Keratinocyte (primary cell): ENCODE measurements around the gene HOXC6. TPM values are rescaled to one million over a fixed set of nuclear protein-coding genes. Genes with fewer than 3 reads are reported as not detected.
A peak's percentile ranks its signal among the peaks of the same experiment; 100 is the strongest.

Experiments
- DNase-seq: peaks from one replicate; pipeline ENCODE4 v3.0.0-alpha.2; 2011; ENCODE audit warnings: low read depth, missing footprints, low spot score
- FAIRE-seq: peaks from 2 replicates; lab custom pipeline; 2011; peaks lifted over from hg19 to GRCh38; lab: Jason Lieb, UNC
- H2AFZ ChIP-seq: 2 replicates; pipeline ENCODE4 v1.6.0; 2012; ENCODE audit warnings: low read length, control low read depth, inconsistent platforms; ENCODE audit not compliant: control insufficient read depth
- H3K27ac ChIP-seq: 2 replicates; pipeline ENCODE4 v1.5.1; 2011; ENCODE audit warnings: low read length; ENCODE audit not compliant: control insufficient read depth, insufficient read depth
- H3K27me3 ChIP-seq: 3 replicates; pipeline ENCODE4 v1.6.0; 2011; ENCODE audit warnings: low read length; ENCODE audit not compliant: control insufficient read depth, insufficient read depth; ENCODE audit errors: extremely low read depth
- H3K36me3 ChIP-seq, 2 experiments: 2 replicates in 1 of 2; 3 replicates in 1 of 2; pipeline ENCODE4 v1.5.1; 2011; ENCODE audit warnings: low read length in 2 of 2, mild to moderate bottlenecking in 1 of 2; ENCODE audit not compliant: control insufficient read depth in 2 of 2, insufficient read depth in 2 of 2; ENCODE audit errors: extremely low read depth in 1 of 2
- H3K4me1 ChIP-seq: 3 replicates; pipeline ENCODE4 v1.5.1; 2011; ENCODE audit warnings: low read length; ENCODE audit not compliant: control insufficient read depth, insufficient read depth; ENCODE audit errors: extremely low read depth
- H3K4me2 ChIP-seq: 3 replicates; pipeline ENCODE4 v1.6.0; 2011; ENCODE audit warnings: low read depth, low read length; ENCODE audit not compliant: control insufficient read depth, insufficient read depth; ENCODE audit errors: extremely low read depth
- H3K4me3 ChIP-seq, 3 experiments: fragments of 200-600 bp in 1 of 3; sonication (generic) in 1 of 3; 2 replicates in 2 of 3; 3 replicates in 1 of 3; pipeline ENCODE4 v1.5.1; 2011 to 2016; ENCODE audit warnings: low read length in 3 of 3, mild to moderate bottlenecking in 3 of 3, control low read depth in 2 of 3, inconsistent platforms in 1 of 3, low read depth in 1 of 3, mixed read lengths in 1 of 3, mixed run types in 1 of 3, moderate library complexity in 1 of 3; ENCODE audit not compliant: control insufficient read depth in 2 of 3, insufficient read depth in 2 of 3; ENCODE audit errors: extremely low read depth in 1 of 3
- H3K79me2 ChIP-seq: 2 replicates; pipeline ENCODE4 v1.6.0; 2012; ENCODE audit warnings: low read length; ENCODE audit not compliant: control insufficient read depth, insufficient read depth
- H3K9ac ChIP-seq: 3 replicates; pipeline ENCODE4 v1.6.0; 2011; ENCODE audit warnings: low read length; ENCODE audit not compliant: control insufficient read depth, insufficient read depth; ENCODE audit errors: extremely low read depth
- H3K9me1 ChIP-seq: 3 replicates; pipeline ENCODE4 v1.6.0; 2011; ENCODE audit warnings: low read length; ENCODE audit not compliant: control insufficient read depth, insufficient read depth; ENCODE audit errors: extremely low read depth
- H3K9me3 ChIP-seq: 2 replicates; pipeline ENCODE4 v1.5.1; 2012; ENCODE audit warnings: low read depth, low read length; ENCODE audit not compliant: control insufficient read depth
- H4K20me1 ChIP-seq: 3 replicates; pipeline ENCODE4 v1.6.0; 2011; ENCODE audit warnings: low read length; ENCODE audit not compliant: control insufficient read depth, insufficient read depth; ENCODE audit errors: extremely low read depth
- CTCF ChIP-seq, 3 experiments: IDR thresholded peaks in 1 of 3; conservative IDR thresholded peaks in 1 of 3; optimal IDR thresholded peaks in 1 of 3; 2 replicates in 2 of 3; 3 replicates in 1 of 3; pipeline versions ENCODE3 to v1.5.1; 2011; ENCODE audit warnings: low read length in 3 of 3, mild to moderate bottlenecking in 3 of 3, moderate library complexity in 2 of 3, control low read depth in 1 of 3, inconsistent platforms in 1 of 3; ENCODE audit not compliant: insufficient read depth in 2 of 3; ENCODE audit errors: extremely low read depth in 1 of 3
- EZH2 ChIP-seq: IDR thresholded peaks from one replicate; pipeline ENCODE4 v1.6.1; 2012; ENCODE audit warnings: inconsistent platforms, mild to moderate bottlenecking, low read length, moderate library complexity
- dilution Hi-C: fragments of 300-500 bp; cut with MboI; formaldehyde crosslinking; loops from one replicate; pipeline ENCODE4 v1.7.0; 2020; ENCODE audit warnings: low sequenced_read_pairs; ENCODE audit not compliant: extremely low pct_ligation_motif_present
- polyA plus RNA-seq, 5 experiments: library from polyadenylated mRNA; depleted of rRNA in 3 of 5; stranded (reverse) in 3 of 5; stranded (forward) in 1 of 5; unstranded in 1 of 5; fragments of >200 nt; gene quantifications; 1 replicate in 1 of 5; 2 replicates in 3 of 5; 3 replicates in 1 of 5; pipeline versions ENCODE4 v1.2.1 to v1.2.3, GENCODE V29; 2011 to 2012; ENCODE audit warnings: missing spikeins in 2 of 5, low read depth in 1 of 5, low replicate concordance in 1 of 5

The HOXC6 gene
- polyA plus RNA-seq, 1 donor (not counting 4 experiments of a cell fraction or from before 2014, with no cell fraction given) = 4.7 TPM

- no peaks in the 10 kb centered on the region for H3K79me2 ChIP-seq
- no peaks in the 10 kb centered on the region for H3K9me3 ChIP-seq
- H3K27me3 ChIP-seq = peaks cover 3% of the 10 kb centered on the region
- peaks cover 35% of the 10 kb centered on the region for H3K4me1 ChIP-seq
- no peaks in the 10 kb centered on the region for H4K20me1 ChIP-seq
- no peak for DNase-seq
- no peaks in the 10 kb centered on the region for H3K36me3 ChIP-seq
- dilution Hi-C loops = no loop called here
- H2AFZ ChIP-seq = no peak overlapping the region
- no peaks in the 10 kb centered on the region for H3K9me1 ChIP-seq
- no peak overlapping the region for H3K4me2 ChIP-seq
- no peak overlapping the region for H3K9ac ChIP-seq
- no peak overlapping the region for H3K27ac ChIP-seq
- no peak for FAIRE-seq
- no peak overlapping the region for H3K4me3 ChIP-seq
- TF ChIP-seq CTCF (optimal IDR thresholded peaks at IDR 0.05 in 1 of 3, IDR thresholded peaks at IDR 0.05 in 1 of 3, conservative IDR thresholded peaks at IDR 0.05 in 1 of 3; ENCODE audit: extremely low read depth in 1 of 3, insufficient read depth in 2 of 3, low read length in 3 of 3) (no peak), EZH2 (no peak)
Measured at GRCh38 chr12:54038284-54038870, 10.1 kb downstream of the HOXC6 start.

GRCh38 chr12:54038871-54039414 is 10.7 kb downstream of the HOXC6 start:
- Histone ChIP-seq H3K4me2 (no peak overlapping the region), H3K36me3 (no peaks in the 10 kb centered on the region), H3K9ac (no peak overlapping the region), H2AFZ (no peak overlapping the region), H3K27ac (no peak overlapping the region), H3K4me1 (peaks cover 35% of the 10 kb centered on the region), H3K9me1 (no peaks in the 10 kb centered on the region), H3K4me3 (no peak overlapping the region), H3K9me3 (no peaks in the 10 kb centered on the region), H3K27me3 (peaks cover 3% of the 10 kb centered on the region), H3K79me2 (no peaks in the 10 kb centered on the region), H4K20me1 (no peaks in the 10 kb centered on the region)
- no peak for TF ChIP-seq EZH2
- TF ChIP-seq CTCF (optimal IDR thresholded peaks at IDR 0.05 in 1 of 3, IDR thresholded peaks at IDR 0.05 in 1 of 3, conservative IDR thresholded peaks at IDR 0.05 in 1 of 3; ENCODE audit: extremely low read depth in 1 of 3, insufficient read depth in 2 of 3, low read length in 3 of 3) = no peak
- FAIRE-seq (peak; percentile 57), DNase-seq (no peak)
- dilution Hi-C loops = no loop called here
